Measurements from ENCODE around the gene CTRL. TPM values are rescaled to one million over a fixed set of nuclear protein-coding genes. Genes with fewer than 3 reads are reported as not detected.

The CTRL gene
- total RNA-seq, 1 donor from 2014 or later, result 2.8 TPM

Other genes with a start within 250 kb of the CTRL start
- gene GFOD2, start 212.5 kb downstream of the CTRL start, total RNA-seq (ENCODE audit: unreplicated experiment), result 86.7 TPM
- gene RANBP10, start 125.3 kb downstream of the CTRL start, total RNA-seq (ENCODE audit: unreplicated experiment), result 32.0 TPM
- 3.4 TPM for gene TSNAXIP1, start 125.0 kb downstream of the CTRL start, total RNA-seq (ENCODE audit: unreplicated experiment)
- gene THAP11, start 89.5 kb downstream of the CTRL start, total RNA-seq (ENCODE audit: unreplicated experiment), result 23.1 TPM
- gene NUTF2, start 84.9 kb downstream of the CTRL start, total RNA-seq (ENCODE audit: unreplicated experiment), result 196 TPM
- gene CENPT, start 84.2 kb downstream of the CTRL start, total RNA-seq (ENCODE audit: unreplicated experiment), result 153 TPM
- gene EDC4, start 58.8 kb downstream of the CTRL start, total RNA-seq (ENCODE audit: unreplicated experiment), result 142 TPM
- gene NRN1L, start 47.0 kb downstream of the CTRL start, total RNA-seq (ENCODE audit: unreplicated experiment), result 1.0 TPM
- gene PSKH1, start 38.6 kb downstream of the CTRL start, total RNA-seq (ENCODE audit: unreplicated experiment), result 27.9 TPM
- gene PSMB10, start 5.0 kb upstream of the CTRL start, total RNA-seq (ENCODE audit: unreplicated experiment), result 11.0 TPM
- gene LCAT, start 12.3 kb upstream of the CTRL start, total RNA-seq (ENCODE audit: unreplicated experiment), result 8.7 TPM
- gene SLC12A4, start 36.8 kb upstream of the CTRL start, total RNA-seq (ENCODE audit: unreplicated experiment), result 19.9 TPM
- not detected for gene DPEP3, start 48.6 kb upstream of the CTRL start, total RNA-seq (ENCODE audit: unreplicated experiment)
- gene DPEP2, start 67.6 kb upstream of the CTRL start, total RNA-seq (ENCODE audit: unreplicated experiment), result not detected
- gene DPEP2NB, start 84.0 kb upstream of the CTRL start, total RNA-seq (ENCODE audit: unreplicated experiment), result not detected
- 6.7 TPM for gene DDX28, start 91.4 kb upstream of the CTRL start, total RNA-seq (ENCODE audit: unreplicated experiment)
- 21.0 TPM for gene DUS2, start 91.4 kb upstream of the CTRL start, total RNA-seq (ENCODE audit: unreplicated experiment)
- gene NFATC3, start 153.5 kb upstream of the CTRL start, total RNA-seq (ENCODE audit: unreplicated experiment), result 33.1 TPM